Liver (tissue), 9 donors: ENCODE measurements around the gene SPOUT1. TPM values are rescaled to one million over a fixed set of nuclear protein-coding genes. Genes with fewer than 3 reads are reported as not detected.

Experiments
- DNase-seq: peaks from one replicate; pipeline ENCODE4 v3.0.0-alpha.2; 2017; ENCODE audit warnings: low spot score
- H3K27ac ChIP-seq, 2 donors: one replicate each; pipeline ENCODE4 v1.7.0; 2013; ENCODE audit warnings: inconsistent platforms in 2 of 2, low read length in 2 of 2, control low read depth in 1 of 2, low read depth in 1 of 2, mild to moderate bottlenecking in 1 of 2
- H3K27me3 ChIP-seq, 4 donors: one replicate each; pipeline versions ENCODE4 v1.6.1 to v1.7.0; 2013; ENCODE audit warnings: low read length in 3 of 4, inconsistent platforms in 1 of 4, mild to moderate bottlenecking in 1 of 4, moderate library complexity in 1 of 4; ENCODE audit not compliant: control insufficient read depth in 4 of 4, insufficient read depth in 4 of 4
- H3K36me3 ChIP-seq, 4 donors: one replicate each; pipeline versions ENCODE4 v1.6.1 to v1.7.0; 2013; ENCODE audit warnings: low read length in 3 of 4, mild to moderate bottlenecking in 3 of 4, low read depth in 1 of 4, moderate library complexity in 1 of 4; ENCODE audit not compliant: control insufficient read depth in 4 of 4, insufficient read depth in 3 of 4
- H3K4me1 ChIP-seq, 4 donors: one replicate each; pipeline versions ENCODE4 v1.6.1 to v1.7.0; 2013; ENCODE audit warnings: low read length in 3 of 4, mild to moderate bottlenecking in 3 of 4, moderate library complexity in 1 of 4; ENCODE audit not compliant: control insufficient read depth in 4 of 4, insufficient read depth in 4 of 4
- H3K4me3 ChIP-seq, 3 donors: one replicate each; pipeline versions ENCODE4 v1.6.1 to v1.7.0; 2013; ENCODE audit warnings: low read length in 3 of 3, control low read depth in 1 of 3, low read depth in 1 of 3, mild to moderate bottlenecking in 1 of 3
- H3K9ac ChIP-seq, 2 donors: one replicate each; pipeline ENCODE4 v1.7.0; 2013; ENCODE audit warnings: low read length in 2 of 2, mild to moderate bottlenecking in 2 of 2, moderate library complexity in 2 of 2, control low read depth in 1 of 2, low read depth in 1 of 2
- H3K9me3 ChIP-seq, 4 donors: one replicate each; pipeline versions ENCODE4 v1.6.1 to v1.7.0; 2013; ENCODE audit warnings: low read length in 3 of 4; ENCODE audit not compliant: control insufficient read depth in 4 of 4
- GABPA ChIP-seq, 2 donors: IDR thresholded peaks in 1 of 2; conservative IDR thresholded peaks in 1 of 2; 2 replicates each; pipeline ENCODE4 v1.6.1; 2016; ENCODE audit warnings: antibody characterized with exemption in 2 of 2, mild to moderate bottlenecking in 1 of 2, moderate library complexity in 1 of 2
- HNF4A ChIP-seq, 2 donors: conservative IDR thresholded peaks; 2 replicates each; pipeline ENCODE4 v1.6.1; 2016; ENCODE audit warnings: antibody characterized with exemption in 2 of 2, mild to moderate bottlenecking in 2 of 2
- HNF4G ChIP-seq: IDR thresholded peaks from 2 replicates; pipeline ENCODE4 v1.6.1; 2016; ENCODE audit warnings: antibody characterized with exemption
- JUND ChIP-seq, 2 donors: IDR thresholded peaks; 2 replicates each; pipeline ENCODE4 v1.6.1; 2016; ENCODE audit warnings: antibody characterized with exemption in 2 of 2
- RAD21 ChIP-seq, 2 donors: IDR thresholded peaks; 2 replicates each; pipeline ENCODE4 v1.6.1; 2016; ENCODE audit warnings: antibody characterized with exemption in 2 of 2, mild to moderate bottlenecking in 2 of 2
- RXRA ChIP-seq, 2 donors: IDR thresholded peaks; 2 replicates each; pipeline ENCODE4 v1.6.1; 2017 to 2018; ENCODE audit warnings: antibody characterized with exemption in 2 of 2, mild to moderate bottlenecking in 1 of 2
- SP1 ChIP-seq: IDR thresholded peaks from 2 replicates; pipeline ENCODE4 v1.6.1; 2018; ENCODE audit warnings: antibody characterized with exemption, mild to moderate bottlenecking
- TAF1 ChIP-seq: conservative IDR thresholded peaks from 2 replicates; pipeline ENCODE4 v1.6.1; 2016; ENCODE audit warnings: antibody characterized with exemption, mild to moderate bottlenecking
- YY1 ChIP-seq: IDR thresholded peaks from 2 replicates; pipeline ENCODE4 v1.6.1; 2016; ENCODE audit warnings: antibody characterized with exemption, mild to moderate bottlenecking
- WGBS: extraction: QIAGEN DNeasy Blood & Tissue Kit; methylation state at CpG from one replicate; pipeline ENCODE4 v1.1.7; 2013; 5-methylcytosine and 5-hydroxymethylcytosine counted together
- polyA plus RNA-seq, 2 donors: library from polyadenylated mRNA; stranded (reverse) in 1 of 2; unstranded in 1 of 2; fragments of 200-250 nt in 1 of 2; fragments of >200 nt in 1 of 2; fragmentation: Nextera tagmentation in 1 of 2; extraction: Ambion mirVana in 1 of 2; gene quantifications; one replicate each; pipeline versions ENCODE4 v1.2.1 to v1.2.3, GENCODE V29; 2013 to 2015
- total RNA-seq, 2 donors: library from RNA; depleted of rRNA; stranded (reverse); fragments of >200 nt; gene quantifications; one replicate each; pipeline ENCODE4 v1.2.3, GENCODE V29; 2014
- TF ChIP-seq, protein P1 (sequence below): IDR thresholded peaks from 2 replicates; pipeline ENCODE4 v1.6.1; 2016; ENCODE audit warnings: antibody characterized with exemption, mild to moderate bottlenecking
- TF ChIP-seq, protein P2 (sequence below): fragments of 150-350 bp; IDR thresholded peaks from 2 replicates; pipeline ENCODE4 v1.5.1; 2017; ENCODE audit warnings: improper control_type of control experiment, low read depth, low read length; ENCODE audit not compliant: missing input control
- donor health status: healthy.
- donor health status: healthy.
- donor health status: healthy.
- donor health status: healthy.
- donor health status: healthy.

SPOUT1 gene
- total and polyA plus RNA-seq, 4 donors, result 9.0 to 30.1 (median 14.5) TPM

DNA sequence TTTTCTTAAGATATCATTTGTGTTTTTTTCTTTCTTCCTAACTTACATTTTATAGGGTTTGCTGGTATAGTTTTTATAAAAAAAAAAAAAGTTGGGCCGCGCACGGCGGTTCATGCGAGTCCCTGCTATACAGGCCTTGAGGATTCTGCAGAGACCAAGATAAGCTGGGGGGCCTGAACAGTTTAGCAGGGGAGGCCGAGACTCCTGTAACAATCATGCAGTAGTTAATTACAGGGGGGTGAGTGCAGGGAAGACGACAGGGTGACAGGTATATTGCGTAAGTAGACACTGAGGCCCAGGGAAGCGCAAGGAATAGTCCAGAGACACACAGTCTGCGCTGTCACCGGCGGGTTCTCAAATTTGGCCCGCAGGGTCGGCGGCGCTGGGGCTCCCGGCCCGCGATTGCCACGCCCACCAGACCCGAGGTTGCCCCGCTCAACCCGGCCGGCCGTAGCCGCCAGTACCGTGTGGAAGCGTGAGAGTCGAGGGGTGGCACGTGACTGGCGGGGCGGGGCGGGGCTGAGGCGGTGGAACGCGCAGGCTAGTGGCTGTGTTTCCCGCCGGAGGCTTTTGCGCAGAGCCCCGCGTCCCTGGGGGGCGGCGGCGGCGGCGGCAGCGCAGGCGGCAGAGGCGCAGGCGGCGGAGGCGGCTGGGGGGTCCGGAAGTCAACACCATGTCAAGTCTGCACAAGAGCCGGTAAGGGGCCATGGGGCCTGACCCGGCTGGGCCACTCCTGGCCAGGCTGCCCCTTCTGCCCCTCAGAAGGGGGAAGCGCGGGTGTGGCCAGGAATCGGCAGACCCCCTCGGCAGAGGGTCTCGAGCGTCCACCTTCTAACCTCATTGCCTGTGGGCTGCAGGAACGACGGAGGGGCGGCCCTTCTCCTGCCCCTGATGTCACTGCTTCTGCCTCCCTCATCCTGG, 42.7 kb downstream of the SPOUT1 start, which contains the start of gene TBC1D13:
TBC1D13 (plus strand) TSS at position 573 of the 921 bp plus-strand sequence; CDS start at position 674, 101 bp downstream.
- TF ChIP-seq RXRA (IDR thresholded peaks at IDR 0.05) (peak in 1 of 2 donors; percentile 14), HNF4A (conservative IDR thresholded peaks at IDR 0.05) (no peak), YY1 (peak; percentile 36), HNF4G (no peak), RAD21 (IDR thresholded peaks at IDR 0.05) (peak; percentile 27 to 46), SP1 (peak; percentile 34), TAF1 (no peak), GABPA (IDR thresholded peaks at IDR 0.05 in 1 of 2, conservative IDR thresholded peaks at IDR 0.05 in 1 of 2) (peak; percentile 42 to 74)
- TF ChIP-seq, protein P1, sequence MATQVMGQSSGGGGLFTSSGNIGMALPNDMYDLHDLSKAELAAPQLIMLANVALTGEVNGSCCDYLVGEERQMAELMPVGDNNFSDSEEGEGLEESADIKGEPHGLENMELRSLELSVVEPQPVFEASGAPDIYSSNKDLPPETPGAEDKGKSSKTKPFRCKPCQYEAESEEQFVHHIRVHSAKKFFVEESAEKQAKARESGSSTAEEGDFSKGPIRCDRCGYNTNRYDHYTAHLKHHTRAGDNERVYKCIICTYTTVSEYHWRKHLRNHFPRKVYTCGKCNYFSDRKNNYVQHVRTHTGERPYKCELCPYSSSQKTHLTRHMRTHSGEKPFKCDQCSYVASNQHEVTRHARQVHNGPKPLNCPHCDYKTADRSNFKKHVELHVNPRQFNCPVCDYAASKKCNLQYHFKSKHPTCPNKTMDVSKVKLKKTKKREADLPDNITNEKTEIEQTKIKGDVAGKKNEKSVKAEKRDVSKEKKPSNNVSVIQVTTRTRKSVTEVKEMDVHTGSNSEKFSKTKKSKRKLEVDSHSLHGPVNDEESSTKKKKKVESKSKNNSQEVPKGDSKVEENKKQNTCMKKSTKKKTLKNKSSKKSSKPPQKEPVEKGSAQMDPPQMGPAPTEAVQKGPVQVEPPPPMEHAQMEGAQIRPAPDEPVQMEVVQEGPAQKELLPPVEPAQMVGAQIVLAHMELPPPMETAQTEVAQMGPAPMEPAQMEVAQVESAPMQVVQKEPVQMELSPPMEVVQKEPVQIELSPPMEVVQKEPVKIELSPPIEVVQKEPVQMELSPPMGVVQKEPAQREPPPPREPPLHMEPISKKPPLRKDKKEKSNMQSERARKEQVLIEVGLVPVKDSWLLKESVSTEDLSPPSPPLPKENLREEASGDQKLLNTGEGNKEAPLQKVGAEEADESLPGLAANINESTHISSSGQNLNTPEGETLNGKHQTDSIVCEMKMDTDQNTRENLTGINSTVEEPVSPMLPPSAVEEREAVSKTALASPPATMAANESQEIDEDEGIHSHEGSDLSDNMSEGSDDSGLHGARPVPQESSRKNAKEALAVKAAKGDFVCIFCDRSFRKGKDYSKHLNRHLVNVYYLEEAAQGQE, result no peak
- TF ChIP-seq, protein P2, sequence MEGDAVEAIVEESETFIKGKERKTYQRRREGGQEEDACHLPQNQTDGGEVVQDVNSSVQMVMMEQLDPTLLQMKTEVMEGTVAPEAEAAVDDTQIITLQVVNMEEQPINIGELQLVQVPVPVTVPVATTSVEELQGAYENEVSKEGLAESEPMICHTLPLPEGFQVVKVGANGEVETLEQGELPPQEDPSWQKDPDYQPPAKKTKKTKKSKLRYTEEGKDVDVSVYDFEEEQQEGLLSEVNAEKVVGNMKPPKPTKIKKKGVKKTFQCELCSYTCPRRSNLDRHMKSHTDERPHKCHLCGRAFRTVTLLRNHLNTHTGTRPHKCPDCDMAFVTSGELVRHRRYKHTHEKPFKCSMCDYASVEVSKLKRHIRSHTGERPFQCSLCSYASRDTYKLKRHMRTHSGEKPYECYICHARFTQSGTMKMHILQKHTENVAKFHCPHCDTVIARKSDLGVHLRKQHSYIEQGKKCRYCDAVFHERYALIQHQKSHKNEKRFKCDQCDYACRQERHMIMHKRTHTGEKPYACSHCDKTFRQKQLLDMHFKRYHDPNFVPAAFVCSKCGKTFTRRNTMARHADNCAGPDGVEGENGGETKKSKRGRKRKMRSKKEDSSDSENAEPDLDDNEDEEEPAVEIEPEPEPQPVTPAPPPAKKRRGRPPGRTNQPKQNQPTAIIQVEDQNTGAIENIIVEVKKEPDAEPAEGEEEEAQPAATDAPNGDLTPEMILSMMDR, result no peak
- WGBS, result 8% methylated on average over 64 of the region's 64 CpGs
- no peaks in the 10 kb centered on the region for H3K27me3 ChIP-seq
- peak; percentile 93 for DNase-seq
- peak within 1 kb of the TSS; percentile 80 to 88 for H3K27ac ChIP-seq
- no peaks in the 10 kb centered on the region for H3K9me3 ChIP-seq
- peak within 1 kb of the TSS; percentile 80 to 92 (median 90) for H3K4me3 ChIP-seq
- H3K36me3 ChIP-seq, result peaks cover 0 to 13% (median 3%) of the 10 kb centered on the region in 4 donors
- H3K4me1 ChIP-seq, result peaks cover 3 to 19% (median 13%) of the 10 kb centered on the region in 4 donors
- peak within 1 kb of the TSS; percentile 45 to 84 for H3K9ac ChIP-seq

DNA sequence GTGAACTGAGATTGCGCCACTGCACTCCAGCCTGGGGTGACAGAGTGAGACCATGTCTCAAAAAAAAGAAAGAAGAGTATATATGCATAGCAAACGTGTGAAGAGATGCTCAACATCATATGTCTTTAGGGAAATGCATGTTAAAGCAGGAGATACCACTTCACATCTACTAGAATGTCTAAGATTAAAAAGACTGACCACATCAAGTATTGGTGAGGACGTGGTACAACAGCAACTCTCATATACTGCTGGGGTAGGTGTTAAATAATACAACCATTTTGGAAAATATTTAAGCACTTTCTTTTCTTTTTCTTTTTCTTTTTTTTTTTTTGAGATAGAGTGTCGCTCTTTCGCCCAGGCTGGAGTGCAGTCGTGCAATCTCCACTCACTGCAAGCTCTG, 44.2 kb downstream of the SPOUT1 start:
- WGBS, result 94% methylated on average over 6 of the region's 6 CpGs
- H3K9me3 ChIP-seq, result peaks cover 0 to 3% (median 0%) of the 10 kb centered on the region in 4 donors
- H3K27me3 ChIP-seq, result no peaks in the 10 kb centered on the region
- no peak overlapping the region for H3K4me3 ChIP-seq
- no peaks in the 10 kb centered on the region for H3K36me3 ChIP-seq
- no peak overlapping the region for H3K27ac ChIP-seq
- no peak overlapping the region for H3K9ac ChIP-seq
- no peak for DNase-seq
- TF ChIP-seq RAD21 (IDR thresholded peaks at IDR 0.05) (no peak), JUND (IDR thresholded peaks at IDR 0.05) (no peak), GABPA (IDR thresholded peaks at IDR 0.05 in 1 of 2, conservative IDR thresholded peaks at IDR 0.05 in 1 of 2) (no peak)
- TF ChIP-seq, protein P2, result no peak
- H3K4me1 ChIP-seq, result peaks cover 3 to 18% (median 12%) of the 10 kb centered on the region in 4 donors
